Mesendoderm (in vitro differentiated cells): ENCODE measurements around the gene HOXB8.
A peak's percentile ranks its signal among the peaks of the same experiment; 100 is the strongest.

Experiments
- DNase-seq: peaks from one replicate; pipeline ENCODE4 v3.0.0; 2013
- H2AK5ac ChIP-seq: 2 replicates; pipeline ENCODE4 v1.6.1; 2013; ENCODE audit warnings: low read length, inconsistent platforms
- H2BK120ac ChIP-seq: 2 replicates; pipeline ENCODE4 v1.6.1; 2013; ENCODE audit warnings: low read depth, mild to moderate bottlenecking, low read length, moderate library complexity, mixed read lengths
- H2BK15ac ChIP-seq: replicated peaks from 2 replicates; pipeline ENCODE4 v1.6.1; 2013; ENCODE audit warnings: low read depth, mild to moderate bottlenecking, moderate library complexity
- H2BK5ac ChIP-seq: 2 replicates; pipeline ENCODE4 v1.6.1; 2013; ENCODE audit warnings: low read length, inconsistent platforms
- H3K18ac ChIP-seq: 2 replicates; pipeline ENCODE4 v1.6.1; 2013; ENCODE audit warnings: mild to moderate bottlenecking, low read length, mixed read lengths
- H3K23ac ChIP-seq: one replicate; pipeline ENCODE4 v1.6.1; 2013; ENCODE audit warnings: low read length
- H3K27ac ChIP-seq: 2 replicates; pipeline ENCODE4 v1.5.1; 2013; ENCODE audit warnings: low read depth, mild to moderate bottlenecking, inconsistent platforms, low read length, moderate library complexity
- H3K27me3 ChIP-seq: 2 replicates; pipeline ENCODE4 v1.6.1; 2013; ENCODE audit warnings: low read length, control low read depth, mild to moderate bottlenecking, inconsistent platforms; ENCODE audit not compliant: insufficient read depth, poor library complexity
- H3K36me3 ChIP-seq: 2 replicates; pipeline ENCODE4 v1.6.1; 2013; ENCODE audit warnings: low read length, inconsistent platforms; ENCODE audit not compliant: control insufficient read depth, insufficient read depth
- H3K4ac ChIP-seq: one replicate; pipeline ENCODE4 v1.6.1; 2013; ENCODE audit warnings: low read depth, mild to moderate bottlenecking, low read length, moderate library complexity
- H3K4me1 ChIP-seq: 2 replicates; pipeline ENCODE4 v1.6.1; 2013; ENCODE audit warnings: low read depth, low read length, inconsistent platforms; ENCODE audit not compliant: control insufficient read depth
- H3K4me2 ChIP-seq: 2 replicates; pipeline ENCODE4 v1.6.1; 2013; ENCODE audit warnings: low read length
- H3K4me3 ChIP-seq: 2 replicates; pipeline ENCODE4 v1.5.1; 2013; ENCODE audit warnings: mild to moderate bottlenecking, low read length
- H3K56ac ChIP-seq: one replicate; pipeline ENCODE4 v1.6.1; 2013; ENCODE audit warnings: low read length
- H3K79me1 ChIP-seq: 2 replicates; pipeline ENCODE4 v1.6.1; 2013; ENCODE audit warnings: low read length, inconsistent platforms
- H3K79me2 ChIP-seq: 2 replicates; pipeline ENCODE4 v1.6.1; 2013; ENCODE audit warnings: mild to moderate bottlenecking, low read length; ENCODE audit not compliant: control insufficient read depth, insufficient read depth
- H3K9ac ChIP-seq: 2 replicates; pipeline ENCODE4 v1.6.1; 2013; ENCODE audit warnings: low read length, inconsistent platforms
- H4K5ac ChIP-seq: one replicate; pipeline ENCODE4 v1.6.1; 2013; ENCODE audit warnings: low read length
- H4K8ac ChIP-seq: one replicate; pipeline ENCODE4 v1.6.1; 2013; ENCODE audit warnings: low read depth, mild to moderate bottlenecking, control low read depth, low read length, moderate library complexity
- WGBS: extraction: QIAGEN DNeasy Blood & Tissue Kit; methylation state at CpG from one replicate; pipeline ENCODE4 v1.1.7; 2013; ENCODE audit warnings: low lambda C conversion rate, missing lambda C conversion rate; ENCODE audit not compliant: insufficient coverage; ENCODE audit errors: extremely low coverage; 5-methylcytosine and 5-hydroxymethylcytosine counted together

Gene HOXB8

GRCh38 chr17:48603959-48604769, 10.9 kb downstream of the HOXB8 start:
- Histone ChIP-seq H3K18ac (no peak overlapping the region), H3K27ac (no peak overlapping the region), H4K8ac (no peak overlapping the region), H3K9ac (no peak overlapping the region), H3K4ac (no peak overlapping the region), H3K23ac (no peak overlapping the region), H4K5ac (no peak overlapping the region), H3K56ac (no peak overlapping the region), H2BK120ac (no peak overlapping the region), H3K27me3 (peaks cover 85% of the 10 kb centered on the region), H2BK5ac (no peak overlapping the region), H3K4me1 (peaks cover 9% of the 10 kb centered on the region), H3K79me1 (no peaks in the 10 kb centered on the region), H3K4me2 (no peak overlapping the region), H3K36me3 (no peaks in the 10 kb centered on the region), H2BK15ac (no peak overlapping the region), H3K4me3 (no peak overlapping the region), H2AK5ac (no peak overlapping the region), H3K79me2 (no peaks in the 10 kb centered on the region)
- no CpG with 5 or more reads among the region's 21 CpGs for WGBS
- no peak for DNase-seq

- WGBS = no CpG with 5 or more reads among the region's 35 CpGs
- peaks cover 9% of the 10 kb centered on the region for H3K4me1 ChIP-seq
- no peak overlapping the region for H2BK120ac ChIP-seq
- H3K18ac ChIP-seq = no peak overlapping the region
- no peaks in the 10 kb centered on the region for H3K36me3 ChIP-seq
- no peak overlapping the region for H3K27ac ChIP-seq
- no peak overlapping the region for H4K5ac ChIP-seq
- H3K23ac ChIP-seq = peak overlapping the region; percentile 51
- no peak overlapping the region for H2AK5ac ChIP-seq
- H4K8ac ChIP-seq = no peak overlapping the region
- no peak overlapping the region for H2BK5ac ChIP-seq
- DNase-seq = no peak
- no peak overlapping the region for H3K4ac ChIP-seq
- H3K56ac ChIP-seq = peak overlapping the region; percentile 57
- no peak overlapping the region for H3K4me2 ChIP-seq
- no peak overlapping the region for H2BK15ac ChIP-seq
- H3K4me3 ChIP-seq = no peak overlapping the region
- no peaks in the 10 kb centered on the region for H3K79me1 ChIP-seq
- peak overlapping the region; percentile 9 for H3K9ac ChIP-seq
- H3K27me3 ChIP-seq = peaks cover 88% of the 10 kb centered on the region
- H3K79me2 ChIP-seq = no peaks in the 10 kb centered on the region
Measured at GRCh38 chr17:48601539-48602425, 13.3 kb downstream of the HOXB8 start.

GRCh38 chr17:48601207-48601538, 13.9 kb downstream of the HOXB8 start:
- no peak overlapping the region for H4K5ac ChIP-seq
- no peak overlapping the region for H4K8ac ChIP-seq
- H3K79me1 ChIP-seq = no peaks in the 10 kb centered on the region
- no peak overlapping the region for H2BK120ac ChIP-seq
- H3K4ac ChIP-seq = no peak overlapping the region
- WGBS = no CpG with 5 or more reads among the region's 4 CpGs
- H3K27me3 ChIP-seq = peaks cover 88% of the 10 kb centered on the region
- H3K4me2 ChIP-seq = no peak overlapping the region
- peaks cover 9% of the 10 kb centered on the region for H3K4me1 ChIP-seq
- H3K4me3 ChIP-seq = no peak overlapping the region
- peak overlapping the region; percentile 37 for H3K56ac ChIP-seq
- no peak overlapping the region for H3K9ac ChIP-seq
- no peak for DNase-seq
- H3K23ac ChIP-seq = no peak overlapping the region
- no peak overlapping the region for H3K18ac ChIP-seq
- H2BK15ac ChIP-seq = no peak overlapping the region
- no peak overlapping the region for H3K27ac ChIP-seq
- no peaks in the 10 kb centered on the region for H3K79me2 ChIP-seq
- no peaks in the 10 kb centered on the region for H3K36me3 ChIP-seq
- H2BK5ac ChIP-seq = no peak overlapping the region
- H2AK5ac ChIP-seq = no peak overlapping the region

GRCh38 chr17:48600244-48601098, 14.6 kb downstream of the HOXB8 start:
- Histone ChIP-seq H3K4me3 (no peak overlapping the region), H3K4ac (no peak overlapping the region), H4K8ac (no peak overlapping the region), H3K4me2 (no peak overlapping the region), H3K36me3 (no peaks in the 10 kb centered on the region), H3K18ac (no peak overlapping the region), H2BK15ac (no peak overlapping the region), H3K23ac (no peak overlapping the region), H3K27me3 (peaks cover 88% of the 10 kb centered on the region), H3K79me1 (no peaks in the 10 kb centered on the region), H3K56ac (no peak overlapping the region), H3K79me2 (no peaks in the 10 kb centered on the region), H2AK5ac (no peak overlapping the region), H2BK5ac (no peak overlapping the region), H3K4me1 (peaks cover 9% of the 10 kb centered on the region), H3K9ac (no peak overlapping the region), H2BK120ac (no peak overlapping the region), H3K27ac (no peak overlapping the region), H4K5ac (no peak overlapping the region)
- peak; percentile 74 for DNase-seq
- WGBS = no CpG with 5 or more reads among the region's 17 CpGs

GRCh38 chr17:48599354-48599753, 15.7 kb downstream of the HOXB8 start:
- Histone ChIP-seq H3K36me3 (no peaks in the 10 kb centered on the region), H2BK5ac (no peak overlapping the region), H2BK120ac (no peak overlapping the region), H3K27ac (no peak overlapping the region), H3K4me3 (no peak overlapping the region), H2AK5ac (no peak overlapping the region), H3K27me3 (peaks cover 88% of the 10 kb centered on the region), H3K79me1 (no peaks in the 10 kb centered on the region), H3K56ac (no peak overlapping the region), H4K5ac (no peak overlapping the region), H3K4me1 (peaks cover 10% of the 10 kb centered on the region), H3K9ac (no peak overlapping the region), H3K23ac (peak overlapping the region; percentile 26), H4K8ac (no peak overlapping the region), H3K4me2 (no peak overlapping the region), H2BK15ac (no peak overlapping the region), H3K18ac (no peak overlapping the region), H3K79me2 (no peaks in the 10 kb centered on the region), H3K4ac (no peak overlapping the region)
- no CpG with 5 or more reads among the region's 5 CpGs for WGBS
- DNase-seq = no peak
